ENCODE measurements around the gene SMCO2. TPM values are rescaled to one million over a fixed set of nuclear protein-coding genes. Genes with fewer than 3 reads are reported as not detected.
A peak's percentile ranks its signal among the peaks of the same experiment; 100 is the strongest.

Gene SMCO2
- total and polyA plus RNA-seq, 10 of the 15 experiments (the other 5 are each of a cell fraction or from before 2014, with no cell fraction given) = 0.11 to 2.3 (median 0.67) TPM

- intact Hi-C loops (cut with micrococcal nuclease; ENCODE audit: unreplicated experiment) (no loop called here), in situ Hi-C loops (cut with MboI) (no loop called here)
- H3K79me2 ChIP-seq (ENCODE audit: control insufficient read depth, insufficient read depth, low read length) = no peaks in the 10 kb centered on the region
- ChIA-PET POLR2A (no interaction called here), CTCF (interaction anchor here (0.6 kb wide), 1 partner anchor 1091 kb away, joined by 5 read pairs; no protein-coding TSS in a partner anchor), RAD21 (ENCODE audit: unreplicated experiment) (no interaction called here), SMC1A (ENCODE audit: uncharacterized antibody, unreplicated experiment) (no interaction called here)
- BruUV-seq (replicated peaks) = no TSS peak
- ATAC-seq (no peak), DNase-seq (ENCODE audit: low read depth, low spot score) (no peak), FAIRE-seq (no peak)
- H3K36me3 ChIP-seq (ENCODE audit: control insufficient read depth in 2 of 2, insufficient read depth in 2 of 2, low read length in 1 of 2) = no peaks in the 10 kb centered on the region
- H3K9me3 ChIP-seq (replicated peaks; ENCODE audit: control insufficient read depth, insufficient read depth, low read length) = peaks cover 10% of the 10 kb centered on the region
- no peaks in the 10 kb centered on the region for H3K27me3 ChIP-seq (replicated peaks in 1 of 2; ENCODE audit: control insufficient read depth in 2 of 2, insufficient read depth in 2 of 2, low read length in 1 of 2)
- H4K20me1 ChIP-seq (ENCODE audit: control insufficient read depth, insufficient read depth) = no peaks in the 10 kb centered on the region
- no peak overlapping the region for H2AFZ ChIP-seq (ENCODE audit: control insufficient read depth, low read depth, low read length)
- H3K4me3 ChIP-seq = no peak overlapping the region
- H3K4me1 ChIP-seq (ENCODE audit: control insufficient read depth, insufficient read depth, low read length) = no peaks in the 10 kb centered on the region
- H3K9ac ChIP-seq (ENCODE audit: control insufficient read depth, insufficient read depth, low read length) = no peak overlapping the region
- H3K4me2 ChIP-seq (ENCODE audit: control insufficient read depth, insufficient read depth) = no peak overlapping the region
- no peak overlapping the region for H3K27ac ChIP-seq (ENCODE audit: control insufficient read depth, insufficient read depth)
- TF ChIP-seq MYC (IDR thresholded peaks at IDR 0.05; ENCODE audit: insufficient read depth, insufficient read length, insufficient replicate concordance, low read length, severe bottlenecking) (no peak), ZNF384 (IDR thresholded peaks at IDR 0.05; ENCODE audit: borderline replicate concordance, low read depth, low read length) (peak; percentile 32; the same call in 1 of the 2 replicates), RUNX3 (IDR thresholded peaks at IDR 0.05; ENCODE audit: low read length) (no peak), USF2 (IDR thresholded peaks at IDR 0.05; ENCODE audit: borderline replicate concordance, low read depth, low read length) (no peak), MYB (IDR thresholded peaks at IDR 0.05; ENCODE audit: borderline replicate concordance, low read depth, low read length) (no peak), CBFB (IDR thresholded peaks at IDR 0.05; ENCODE audit: low read depth) (no peak), SRF (IDR thresholded peaks at IDR 0.05; ENCODE audit: low read depth in 2 of 2, low read length in 2 of 2) (no peak), ETV6 (conservative IDR thresholded peaks at IDR 0.05 in 1 of 2, IDR thresholded peaks at IDR 0.05 in 1 of 2; ENCODE audit: borderline replicate concordance in 1 of 2, low read depth in 1 of 2) (no peak), WRNIP1 (IDR thresholded peaks at IDR 0.05; ENCODE audit: borderline replicate concordance, low read depth, low read length) (no peak), ZNF592 (IDR thresholded peaks at IDR 0.05) (no peak), CBX5 (IDR thresholded peaks at IDR 0.05; ENCODE audit: low read depth) (peak; percentile 89), NBN (IDR thresholded peaks at IDR 0.05) (no peak), ZBED1 (IDR thresholded peaks at IDR 0.05; ENCODE audit: borderline replicate concordance) (no peak), NR2F1 (conservative IDR thresholded peaks at IDR 0.05) (no peak)
- TF ChIP-seq, protein P1, sequence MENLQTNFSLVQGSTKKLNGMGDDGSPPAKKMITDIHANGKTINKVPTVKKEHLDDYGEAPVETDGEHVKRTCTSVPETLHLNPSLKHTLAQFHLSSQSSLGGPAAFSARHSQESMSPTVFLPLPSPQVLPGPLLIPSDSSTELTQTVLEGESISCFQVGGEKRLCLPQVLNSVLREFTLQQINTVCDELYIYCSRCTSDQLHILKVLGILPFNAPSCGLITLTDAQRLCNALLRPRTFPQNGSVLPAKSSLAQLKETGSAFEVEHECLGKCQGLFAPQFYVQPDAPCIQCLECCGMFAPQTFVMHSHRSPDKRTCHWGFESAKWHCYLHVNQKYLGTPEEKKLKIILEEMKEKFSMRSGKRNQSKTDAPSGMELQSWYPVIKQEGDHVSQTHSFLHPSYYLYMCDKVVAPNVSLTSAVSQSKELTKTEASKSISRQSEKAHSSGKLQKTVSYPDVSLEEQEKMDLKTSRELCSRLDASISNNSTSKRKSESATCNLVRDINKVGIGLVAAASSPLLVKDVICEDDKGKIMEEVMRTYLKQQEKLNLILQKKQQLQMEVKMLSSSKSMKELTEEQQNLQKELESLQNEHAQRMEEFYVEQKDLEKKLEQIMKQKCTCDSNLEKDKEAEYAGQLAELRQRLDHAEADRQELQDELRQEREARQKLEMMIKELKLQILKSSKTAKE (IDR thresholded peaks at IDR 0.05; ENCODE audit: low read depth, poor library complexity, severe bottlenecking) = no peak
- TF ChIP-seq, protein P2, sequence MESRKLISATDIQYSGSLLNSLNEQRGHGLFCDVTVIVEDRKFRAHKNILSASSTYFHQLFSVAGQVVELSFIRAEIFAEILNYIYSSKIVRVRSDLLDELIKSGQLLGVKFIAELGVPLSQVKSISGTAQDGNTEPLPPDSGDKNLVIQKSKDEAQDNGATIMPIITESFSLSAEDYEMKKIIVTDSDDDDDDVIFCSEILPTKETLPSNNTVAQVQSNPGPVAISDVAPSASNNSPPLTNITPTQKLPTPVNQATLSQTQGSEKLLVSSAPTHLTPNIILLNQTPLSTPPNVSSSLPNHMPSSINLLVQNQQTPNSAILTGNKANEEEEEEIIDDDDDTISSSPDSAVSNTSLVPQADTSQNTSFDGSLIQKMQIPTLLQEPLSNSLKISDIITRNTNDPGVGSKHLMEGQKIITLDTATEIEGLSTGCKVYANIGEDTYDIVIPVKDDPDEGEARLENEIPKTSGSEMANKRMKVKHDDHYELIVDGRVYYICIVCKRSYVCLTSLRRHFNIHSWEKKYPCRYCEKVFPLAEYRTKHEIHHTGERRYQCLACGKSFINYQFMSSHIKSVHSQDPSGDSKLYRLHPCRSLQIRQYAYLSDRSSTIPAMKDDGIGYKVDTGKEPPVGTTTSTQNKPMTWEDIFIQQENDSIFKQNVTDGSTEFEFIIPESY (IDR thresholded peaks at IDR 0.05) = no peak
These were observed 30.5 kb downstream of the SMCO2 start for GRCh38 chr12:27477049-27477448.

Data from GM12878 (cell line).